EH (cell line): ENCODE data around the gene MRPS15.
"Not testable (repeated sequence)": the region's sequence is repeated elsewhere in the genome, so short reads cannot be mapped to it uniquely, and the experiment has no call there.

ENCODE experiments used
- DNase-seq: peaks from one replicate; pipeline ENCODE4 v3.0.0-alpha.2; 2015; ENCODE audit warnings: low read depth

The MRPS15 gene

GRCh38 chr1:36482724-36483388 is 18.7 kb upstream of the MRPS15 start, which contains the start of gene CSF3R:
Gene CSF3R, minus strand, starts transcription at chr1:36482913. Its CDS starts 3,417 bp downstream, at chr1:36479496.
- DNase-seq, result no peak

- no peak for DNase-seq
Observed at GRCh38 chr1:36481771-36482723, 17.9 kb upstream of the MRPS15 start.

GRCh38 chr1:36481091-36481490 is 16.9 kb upstream of the MRPS15 start:
- no peak for DNase-seq

GRCh38 chr1:36480161-36480560 is 16.0 kb upstream of the MRPS15 start:
- DNase-seq, result no peak

- peak; percentile 54 for DNase-seq
Observed at GRCh38 chr1:36479505-36480051, 15.4 kb upstream of the MRPS15 start.

- DNase-seq, result not testable (repeated sequence)
Observed at GRCh38 chr1:36477615-36478014, 13.4 kb upstream of the MRPS15 start.

GRCh38 chr1:36476945-36477344 is 12.8 kb upstream of the MRPS15 start:
- no peak for DNase-seq

GRCh38 chr1:36475910-36476604 is 11.9 kb upstream of the MRPS15 start:
- no peak for DNase-seq

GRCh38 chr1:36475341-36475740 is 11.2 kb upstream of the MRPS15 start:
- DNase-seq, result no peak

GRCh38 chr1:36472656-36473055 is 8.5 kb upstream of the MRPS15 start:
- no peak for DNase-seq

GRCh38 chr1:36471830-36472641 is 7.9 kb upstream of the MRPS15 start:
- no peak for DNase-seq

GRCh38 chr1:36469163-36469562 is 5.0 kb upstream of the MRPS15 start:
- no peak for DNase-seq

GRCh38 chr1:36467700-36468455 is 3.7 kb upstream of the MRPS15 start:
- DNase-seq, result no peak

- no peak for DNase-seq
Observed at GRCh38 chr1:36467027-36467410, 2.8 kb upstream of the MRPS15 start.

GRCh38 chr1:36466370-36467026 is 2.3 kb upstream of the MRPS15 start:
- DNase-seq, result no peak

- DNase-seq, result peak; percentile 50
Observed at GRCh38 chr1:36465731-36466369, 1.7 kb upstream of the MRPS15 start.

GRCh38 chr1:36464605-36465393 is 615 bp upstream of the MRPS15 start:
- DNase-seq, result no peak

GRCh38 chr1:36463463-36463802 is 751 bp downstream of the MRPS15 start:
- DNase-seq, result no peak

GRCh38 chr1:36458910-36459309 is 5.3 kb downstream of the MRPS15 start:
- no peak for DNase-seq
